B cell (primary cell): ENCODE data around the gene TENT4A. TPM values are rescaled to one million over a fixed set of nuclear protein-coding genes. Genes with fewer than 3 reads are reported as not detected.

Source experiments
- ATAC-seq: fragments of 200-7000 bp; cut with Tn5 transposase; one replicate; pipeline ENCODE4 v1.10.0; 2021; ENCODE audit warnings: low read depth, mild to moderate bottlenecking, moderate number of reproducible peaks, moderate library complexity
- CTCF ChIA-PET: fragments of 350-600 bp; sonication (Branson Sonifier 250); formaldehyde crosslinking; loops from one replicate; lab custom pipeline; 2021; ENCODE audit warnings: antibody characterized with exemption, inconsistent platforms; lab: Charles Lee
- POLR2A ChIA-PET: fragments of 350-600 bp; sonication (Branson Sonifier 250); formaldehyde crosslinking; loops from one replicate; lab custom pipeline; 2021; ENCODE audit warnings: antibody characterized with exemption; lab: Charles Lee
- DNase-seq: peaks from one replicate; pipeline ENCODE4 v3.0.0; 2013
- H2AFZ ChIP-seq: 2 replicates; pipeline ENCODE4 v1.6.1; 2012; ENCODE audit warnings: mild to moderate bottlenecking, low read depth, low read length; ENCODE audit not compliant: insufficient read depth, poor library complexity, severe bottlenecking
- H3K27ac ChIP-seq, 2 donors: 1 replicate in 1 of 2; 2 replicates in 1 of 2; pipeline ENCODE4 v1.5.1; 2012 to 2013; ENCODE audit warnings: low read length in 2 of 2, mild to moderate bottlenecking in 2 of 2, moderate library complexity in 1 of 2
- H3K27me3 ChIP-seq, 4 experiments: fragments of 200-600 bp in 1 of 4; sonication (generic) in 1 of 4; replicated peaks in 1 of 4; 1 replicate in 2 of 4; 2 replicates in 2 of 4; pipeline versions ENCODE4 v1.6.1 to v1.7.0; 2013 to 2016; ENCODE audit warnings: low read length in 3 of 4, mild to moderate bottlenecking in 2 of 4, mixed read lengths in 1 of 4, moderate library complexity in 1 of 4; ENCODE audit not compliant: insufficient read depth in 4 of 4, control insufficient read depth in 3 of 4; ENCODE audit errors: control extremely low read depth in 1 of 4
- H3K36me3 ChIP-seq, 2 experiments: replicated peaks in 1 of 2; 1 replicate in 1 of 2; 2 replicates in 1 of 2; pipeline versions ENCODE4 v1.6.1 to v1.7.1; 2013; ENCODE audit warnings: low read length in 1 of 2; ENCODE audit not compliant: insufficient read depth in 2 of 2, control insufficient read depth in 1 of 2; ENCODE audit errors: control extremely low read depth in 1 of 2, extremely low read depth in 1 of 2
- H3K4me1 ChIP-seq, 2 donors: fragments of 200-600 bp in 1 of 2; sonication (generic) in 1 of 2; 1 replicate in 1 of 2; 2 replicates in 1 of 2; pipeline versions ENCODE4 v1.5.1 to v1.6.1; 2013 to 2017; ENCODE audit warnings: low read length in 2 of 2; ENCODE audit not compliant: control insufficient read depth in 2 of 2, insufficient read depth in 2 of 2
- H3K4me2 ChIP-seq: replicated peaks from 2 replicates; pipeline ENCODE3; 2012; ENCODE audit warnings: mild to moderate bottlenecking, low read depth, low read length; ENCODE audit not compliant: poor library complexity, severe bottlenecking
- H3K4me3 ChIP-seq, 5 experiments: fragments of 200-600 bp in 1 of 5; sonication (generic) in 1 of 5; 1 replicate in 3 of 5; 2 replicates in 2 of 5; pipeline versions ENCODE4 v1.5.1 to v1.7.0; 2011 to 2016; ENCODE audit warnings: low read length in 4 of 5, mild to moderate bottlenecking in 4 of 5, low read depth in 2 of 5, control low read depth in 1 of 5, moderate library complexity in 1 of 5; ENCODE audit not compliant: insufficient read depth in 1 of 5; ENCODE audit errors: control extremely low read depth in 1 of 5, extremely low read depth in 1 of 5
- H3K79me2 ChIP-seq: fragments of 200-600 bp; sonication (generic); one replicate; pipeline ENCODE4 v1.6.0; 2016; ENCODE audit warnings: low read length; ENCODE audit not compliant: control insufficient read depth, insufficient read depth
- H3K9ac ChIP-seq: fragments of 200-600 bp; sonication (generic); 2 replicates; pipeline ENCODE4 v1.6.1; 2017; ENCODE audit warnings: mild to moderate bottlenecking, low read length, moderate library complexity
- H3K9me3 ChIP-seq, 3 donors: one replicate each; pipeline versions ENCODE4 v1.6.1 to v1.7.1; 2013; ENCODE audit warnings: low read length in 2 of 3; ENCODE audit not compliant: control insufficient read depth in 2 of 3, insufficient read depth in 1 of 3; ENCODE audit errors: control extremely low read depth in 1 of 3
- H4K20me1 ChIP-seq: 2 replicates; pipeline ENCODE4 v1.6.0; 2012; ENCODE audit warnings: mild to moderate bottlenecking, low read length; ENCODE audit not compliant: insufficient read depth, control insufficient read depth, poor library complexity, severe bottlenecking
- H3K27ac Mint-ChIP-seq: one replicate; pipeline ENCODE4 v1.8.0; 2021; ENCODE audit warnings: mixed read lengths
- H3K27me3 Mint-ChIP-seq: one replicate; pipeline ENCODE4 v1.8.0; 2021; ENCODE audit warnings: mixed read lengths
- H3K4me1 Mint-ChIP-seq: one replicate; pipeline ENCODE4 v1.8.0; 2021; ENCODE audit warnings: mixed read lengths
- H3K4me3 Mint-ChIP-seq: one replicate; pipeline ENCODE4 v1.8.0; 2021; ENCODE audit warnings: mixed read lengths
- H3K9me3 Mint-ChIP-seq: one replicate; pipeline ENCODE4 v1.8.0; 2022; ENCODE audit warnings: mixed read lengths; ENCODE audit not compliant: insufficient read depth
- EZH2 ChIP-seq: IDR thresholded peaks from 2 replicates; pipeline ENCODE4 v1.6.1; 2012; ENCODE audit warnings: borderline replicate concordance, low read depth, mild to moderate bottlenecking, moderate library complexity, low read length; ENCODE audit not compliant: insufficient read depth, poor library complexity, severe bottlenecking
- WGBS: methylation state at CpG from one replicate; pipeline ENCODE4 v1.1.5; 2013; ENCODE audit warnings: missing lambda C conversion rate; ENCODE audit not compliant: insufficient coverage; 5-methylcytosine and 5-hydroxymethylcytosine counted together
- intact Hi-C: fragments of 100-400 bp; cut with micrococcal nuclease; formaldehyde crosslinking; loops from one replicate; pipeline ENCODE4 v1.10.0; 2022
- polyA plus RNA-seq: library from polyadenylated mRNA; depleted of rRNA; stranded (reverse); fragments of >200 nt; gene quantifications from 2 replicates; pipeline ENCODE4 v1.2.3, GENCODE V29; 2012
- total RNA-seq, 2 donors: library from RNA; stranded (reverse); fragments of 120-200 nt in 1 of 2; gene quantifications; 1 replicate in 1 of 2; 2 replicates in 1 of 2; pipeline versions ENCODE4 v1.2.3 to v1.2.4, GENCODE V29; 2013 to 2022
- TF ChIP-seq, protein P1 (sequence below): fragments of 200-600 bp; IDR thresholded peaks from one replicate; pipeline ENCODE4 v1.8.0; 2022; ENCODE audit warnings: antibody characterized with exemption, mild to moderate bottlenecking

TENT4A gene
- total and polyA plus RNA-seq, 2 donors (not counting 1 experiment from before 2014, with no cell fraction given): 18.5 to 63.6 TPM

GRCh38 chr5:6733411-6734242 is 20.4 kb downstream of the TENT4A start:
- WGBS: 90% methylated on average over 18 of the region's 21 CpGs
- peaks cover 61% of the 10 kb centered on the region for H4K20me1 ChIP-seq
- Mint-ChIP-seq H3K27ac (no peak overlapping the region), H3K4me1 (peaks cover 76% of the 10 kb centered on the region), H3K9me3 (no peaks in the 10 kb centered on the region), H3K4me3 (no peak overlapping the region), H3K27me3 (no peaks in the 10 kb centered on the region)
- H3K79me2 ChIP-seq: peaks cover 93% of the 10 kb centered on the region
- peaks cover 9 to 22% of the 10 kb centered on the region in 2 donors for H3K4me1 ChIP-seq
- DNase-seq: no peak
- H3K9me3 ChIP-seq: no peaks in the 10 kb centered on the region
- POLR2A ChIA-PET: no interaction called here
- TF ChIP-seq, protein P1, sequence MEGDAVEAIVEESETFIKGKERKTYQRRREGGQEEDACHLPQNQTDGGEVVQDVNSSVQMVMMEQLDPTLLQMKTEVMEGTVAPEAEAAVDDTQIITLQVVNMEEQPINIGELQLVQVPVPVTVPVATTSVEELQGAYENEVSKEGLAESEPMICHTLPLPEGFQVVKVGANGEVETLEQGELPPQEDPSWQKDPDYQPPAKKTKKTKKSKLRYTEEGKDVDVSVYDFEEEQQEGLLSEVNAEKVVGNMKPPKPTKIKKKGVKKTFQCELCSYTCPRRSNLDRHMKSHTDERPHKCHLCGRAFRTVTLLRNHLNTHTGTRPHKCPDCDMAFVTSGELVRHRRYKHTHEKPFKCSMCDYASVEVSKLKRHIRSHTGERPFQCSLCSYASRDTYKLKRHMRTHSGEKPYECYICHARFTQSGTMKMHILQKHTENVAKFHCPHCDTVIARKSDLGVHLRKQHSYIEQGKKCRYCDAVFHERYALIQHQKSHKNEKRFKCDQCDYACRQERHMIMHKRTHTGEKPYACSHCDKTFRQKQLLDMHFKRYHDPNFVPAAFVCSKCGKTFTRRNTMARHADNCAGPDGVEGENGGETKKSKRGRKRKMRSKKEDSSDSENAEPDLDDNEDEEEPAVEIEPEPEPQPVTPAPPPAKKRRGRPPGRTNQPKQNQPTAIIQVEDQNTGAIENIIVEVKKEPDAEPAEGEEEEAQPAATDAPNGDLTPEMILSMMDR: no peak
- no peak for TF ChIP-seq EZH2
- H3K4me2 ChIP-seq: no peak overlapping the region
- ATAC-seq: no peak
- no peak overlapping the region for H3K27ac ChIP-seq
- intact Hi-C loops: no loop called here
- H3K4me3 ChIP-seq: no peak overlapping the region
- no peak overlapping the region for H3K9ac ChIP-seq
- peaks cover 3 to 6% of the 10 kb centered on the region in 2 experiments for H3K36me3 ChIP-seq
- CTCF ChIA-PET: interaction anchor here (0.8 to 1.1 kb wide), 2 partner anchors 10 to 12 kb away, joined by 3 read pairs; no protein-coding TSS in a partner anchor
- H3K27me3 ChIP-seq: no peaks in the 10 kb centered on the region
- H2AFZ ChIP-seq: no peak overlapping the region

- no peak overlapping the region for H3K27ac Mint-ChIP-seq
- no peak overlapping the region for H3K4me2 ChIP-seq
- H3K4me3 ChIP-seq: no peak overlapping the region
- no peak for DNase-seq
- no peak overlapping the region for H3K9ac ChIP-seq
- no peak overlapping the region for H3K4me3 Mint-ChIP-seq
- peaks cover 5 to 11% of the 10 kb centered on the region in 2 experiments for H3K36me3 ChIP-seq
- peaks cover 72% of the 10 kb centered on the region for H3K4me1 Mint-ChIP-seq
- intact Hi-C loops: no loop called here
- H4K20me1 ChIP-seq: peaks cover 56% of the 10 kb centered on the region
- H2AFZ ChIP-seq: no peak overlapping the region
- peaks cover 87% of the 10 kb centered on the region for H3K79me2 ChIP-seq
- TF ChIP-seq, protein P1: no peak
- CTCF ChIA-PET: no interaction called here
- no peaks in the 10 kb centered on the region for H3K27me3 ChIP-seq
- no peaks in the 10 kb centered on the region for H3K9me3 ChIP-seq
- POLR2A ChIA-PET: no interaction called here
- ATAC-seq: no peak
- H3K4me1 ChIP-seq: peaks cover 4 to 18% of the 10 kb centered on the region in 2 donors
- WGBS: 92% methylated on average over 9 of the region's 11 CpGs
- H3K27me3 Mint-ChIP-seq: no peaks in the 10 kb centered on the region
- no peak overlapping the region for H3K27ac ChIP-seq
- H3K9me3 Mint-ChIP-seq: no peaks in the 10 kb centered on the region
Observed at GRCh38 chr5:6734243-6734700, 21.0 kb downstream of the TENT4A start.
